GM23338 (cell line): ENCODE results near the gene LRSAM1. TPM values are rescaled to one million over a fixed set of nuclear protein-coding genes. Genes with fewer than 3 reads are reported as not detected.

Source experiments
- ATAC-seq: fragments of 200-7000 bp; cut with Tn5 transposase; 3 replicates; pipeline ENCODE4 v1.9.1; 2020
- DNase-seq: peaks from one replicate; pipeline ENCODE4 v3.0.0-alpha.2; 2015; ENCODE audit warnings: low spot score
- H2AFZ ChIP-seq: fragments of 200-600 bp; sonication (generic); 2 replicates; pipeline ENCODE4 v1.8.0; 2016; ENCODE audit warnings: antibody characterized with exemption, mild to moderate bottlenecking, moderate library complexity
- H3F3A ChIP-seq: fragments of 200-600 bp; sonication (generic); replicated peaks from 2 replicates; pipeline ENCODE4 v1.8.0; 2017; ENCODE audit warnings: antibody characterized with exemption, mixed run types, low read depth
- H3K27ac ChIP-seq: fragments of 200-600 bp; sonication (generic); 2 replicates; pipeline ENCODE4 v1.6.1; 2016; ENCODE audit warnings: low read depth
- H3K27me3 ChIP-seq: fragments of 200-600 bp; sonication (generic); 2 replicates; pipeline ENCODE4 v1.8.0; 2016; ENCODE audit warnings: mild to moderate bottlenecking, mixed run types, moderate library complexity; ENCODE audit not compliant: insufficient read depth
- H3K36me3 ChIP-seq: fragments of 200-600 bp; sonication (generic); 2 replicates; pipeline ENCODE4 v1.8.0; 2016; ENCODE audit warnings: mild to moderate bottlenecking; ENCODE audit not compliant: insufficient read depth
- H3K4me1 ChIP-seq: fragments of 200-600 bp; sonication (generic); 2 replicates; pipeline ENCODE4 v1.8.0; 2016; ENCODE audit warnings: mild to moderate bottlenecking, moderate library complexity; ENCODE audit not compliant: insufficient read depth
- H3K4me2 ChIP-seq: fragments of 200-600 bp; sonication (generic); 2 replicates; pipeline ENCODE4 v1.7.1; 2017; ENCODE audit warnings: mixed run types
- H3K4me3 ChIP-seq: fragments of 200-600 bp; sonication (generic); 2 replicates; pipeline ENCODE4 v1.6.1; 2016; ENCODE audit warnings: mixed run types
- H3K79me2 ChIP-seq: fragments of 200-600 bp; sonication (generic); replicated peaks from 2 replicates; pipeline ENCODE4 v1.8.0; 2017; ENCODE audit warnings: mild to moderate bottlenecking; ENCODE audit not compliant: insufficient read depth
- H3K9me2 ChIP-seq: fragments of 200-600 bp; sonication (generic); 2 replicates; pipeline ENCODE4 v1.8.0; 2017; ENCODE audit not compliant: insufficient read depth
- H4K20me1 ChIP-seq: fragments of 200-600 bp; sonication (generic); replicated peaks from 2 replicates; pipeline ENCODE4 v1.8.0; 2017; ENCODE audit warnings: mild to moderate bottlenecking; ENCODE audit not compliant: insufficient read depth
- H3K27ac Mint-ChIP-seq: 2 replicates; pipeline ENCODE4 v1.8.0; 2020; ENCODE audit warnings: inconsistent platforms, mild to moderate bottlenecking, moderate library complexity, mixed read lengths
- H3K27me3 Mint-ChIP-seq: 3 replicates; pipeline ENCODE4 v1.8.0; 2022; ENCODE audit warnings: low read depth, mild to moderate bottlenecking, moderate library complexity, mixed read lengths, inconsistent platforms; ENCODE audit not compliant: insufficient read depth, poor library complexity
- H3K36me3 Mint-ChIP-seq: 3 replicates; pipeline ENCODE4 v1.8.0; 2021; ENCODE audit warnings: low read depth, mild to moderate bottlenecking, inconsistent platforms, moderate library complexity, mixed read lengths
- H3K4me1 Mint-ChIP-seq: 3 replicates; pipeline ENCODE4 v1.8.0; 2020; ENCODE audit warnings: mild to moderate bottlenecking, inconsistent platforms, mixed read lengths
- H3K4me3 Mint-ChIP-seq: 3 replicates; pipeline ENCODE4 v1.8.0; 2021; ENCODE audit warnings: moderate library complexity, mild to moderate bottlenecking, inconsistent platforms, mixed read lengths
- H3K9me3 Mint-ChIP-seq: 3 replicates; pipeline ENCODE4 v1.8.0; 2020; ENCODE audit warnings: moderate library complexity, mild to moderate bottlenecking, inconsistent platforms, mixed read lengths
- JUNB ChIP-seq: IDR thresholded peaks from one replicate; pipeline ENCODE4 v1.6.1; 2016; ENCODE audit warnings: antibody characterized with exemption; ENCODE audit not compliant: unreplicated experiment
- NANOG ChIP-seq: IDR thresholded peaks from 2 replicates; pipeline ENCODE4 v1.6.1; 2016; ENCODE audit warnings: antibody characterized with exemption, borderline replicate concordance
- STAT1 ChIP-seq: IDR thresholded peaks from one replicate; pipeline ENCODE4 v1.6.1; 2016; ENCODE audit warnings: antibody characterized with exemption; ENCODE audit not compliant: unreplicated experiment
- ZNF331 ChIP-seq: fragments of 250-450 bp; sonication (Bioruptor Pico); IDR thresholded peaks from 2 replicates; pipeline ENCODE4 v1.5.0; 2020; ENCODE audit warnings: low read depth, mild to moderate bottlenecking, moderate library complexity
- polyA plus RNA-seq: library from polyadenylated mRNA; unstranded; fragments of >200 nt; fragmentation: Nextera tagmentation; extraction: Ambion mirVana; gene quantifications from 2 replicates; pipeline ENCODE4 v1.2.1, GENCODE V29; 2016
- total RNA-seq: library from RNA; depleted of rRNA; stranded (reverse); fragments of >200 nt; shearing (Covaris generic); gene quantifications from 2 replicates; pipeline ENCODE4 v1.2.3, GENCODE V29; 2014
- TF ChIP-seq, protein P1 (sequence below), 2 experiments: fragments of 200-600 bp in 1 of 2; sonication (generic) in 1 of 2; conservative IDR thresholded peaks; 2 replicates each; pipeline versions ENCODE4 v1.5.1 to v1.6.1; 2016 to 2017; ENCODE audit warnings: antibody characterized with exemption in 2 of 2, low read depth in 2 of 2, mild to moderate bottlenecking in 2 of 2, moderate library complexity in 1 of 2
- TF ChIP-seq, protein P2 (sequence below): IDR thresholded peaks from 2 replicates; pipeline ENCODE4 v1.6.1; 2016; ENCODE audit warnings: antibody characterized with exemption
- TF ChIP-seq, protein P3 (sequence below): IDR thresholded peaks from one replicate; pipeline ENCODE4 v1.6.1; 2018; ENCODE audit warnings: antibody characterized with exemption; ENCODE audit not compliant: unreplicated experiment

Gene LRSAM1
- total and polyA plus RNA-seq, 2 experiments from 2014 or later: 12.8 to 21.9 TPM

DNA sequence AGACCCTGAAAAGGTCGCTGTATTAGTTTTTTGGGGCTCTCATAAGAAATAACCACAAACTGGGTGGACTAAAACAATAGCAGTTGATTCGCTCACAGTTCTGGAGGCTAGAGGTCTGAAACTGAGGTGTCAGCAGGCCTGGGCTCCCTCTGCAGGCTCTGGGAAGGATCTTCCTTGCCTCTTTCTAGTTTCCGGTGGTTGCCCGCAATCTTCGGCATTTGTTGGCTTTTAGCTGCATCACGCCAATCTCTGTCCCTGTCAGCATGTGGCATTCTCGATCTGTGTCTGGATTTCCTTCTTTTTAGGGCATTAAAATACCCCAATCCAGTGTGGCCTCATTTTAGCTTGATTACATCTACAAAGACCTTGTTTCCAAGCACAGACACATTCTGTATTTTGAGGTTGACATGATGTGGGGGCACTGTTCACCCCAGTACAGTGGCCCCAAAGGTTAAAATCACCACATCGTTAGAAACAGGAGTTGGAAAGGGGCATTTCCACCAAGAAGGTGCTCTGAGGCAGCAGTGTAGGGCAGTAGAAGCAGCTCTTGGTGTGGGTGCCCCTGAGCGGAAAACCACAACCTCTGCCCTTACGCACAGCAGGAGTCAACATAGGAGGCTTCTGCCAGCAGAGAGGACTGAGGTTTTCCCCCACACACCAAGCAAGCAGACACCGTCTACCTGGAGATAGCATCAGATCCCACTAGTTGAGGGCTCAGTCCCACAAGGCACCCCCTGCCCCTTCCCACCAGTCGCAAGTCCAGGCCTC is 13.6 kb upstream of the LRSAM1 start:
- Mint-ChIP-seq H3K27me3 (peaks cover 3% of the 10 kb centered on the region), H3K27ac (no peak overlapping the region), H3K4me3 (no peak overlapping the region), H3K36me3 (peaks cover 89% of the 10 kb centered on the region), H3K4me1 (no peaks in the 10 kb centered on the region), H3K9me3 (no peaks in the 10 kb centered on the region)
- H3K27ac ChIP-seq: no peak overlapping the region
- H3K36me3 ChIP-seq: peaks cover 48% of the 10 kb centered on the region
- H3K9me2 ChIP-seq: no peaks in the 10 kb centered on the region
- no peak for TF ChIP-seq ZNF331 (CRISPR knock-in tag)
- TF ChIP-seq, protein P1, sequence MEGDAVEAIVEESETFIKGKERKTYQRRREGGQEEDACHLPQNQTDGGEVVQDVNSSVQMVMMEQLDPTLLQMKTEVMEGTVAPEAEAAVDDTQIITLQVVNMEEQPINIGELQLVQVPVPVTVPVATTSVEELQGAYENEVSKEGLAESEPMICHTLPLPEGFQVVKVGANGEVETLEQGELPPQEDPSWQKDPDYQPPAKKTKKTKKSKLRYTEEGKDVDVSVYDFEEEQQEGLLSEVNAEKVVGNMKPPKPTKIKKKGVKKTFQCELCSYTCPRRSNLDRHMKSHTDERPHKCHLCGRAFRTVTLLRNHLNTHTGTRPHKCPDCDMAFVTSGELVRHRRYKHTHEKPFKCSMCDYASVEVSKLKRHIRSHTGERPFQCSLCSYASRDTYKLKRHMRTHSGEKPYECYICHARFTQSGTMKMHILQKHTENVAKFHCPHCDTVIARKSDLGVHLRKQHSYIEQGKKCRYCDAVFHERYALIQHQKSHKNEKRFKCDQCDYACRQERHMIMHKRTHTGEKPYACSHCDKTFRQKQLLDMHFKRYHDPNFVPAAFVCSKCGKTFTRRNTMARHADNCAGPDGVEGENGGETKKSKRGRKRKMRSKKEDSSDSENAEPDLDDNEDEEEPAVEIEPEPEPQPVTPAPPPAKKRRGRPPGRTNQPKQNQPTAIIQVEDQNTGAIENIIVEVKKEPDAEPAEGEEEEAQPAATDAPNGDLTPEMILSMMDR (conservative IDR thresholded peaks at IDR 0.05; ENCODE audit: low read depth in 2 of 2): peak in 1 of 2 experiments; percentile 46; a peak in 3 of 4 replicates
- no peaks in the 10 kb centered on the region for H3K79me2 ChIP-seq
- H2AFZ ChIP-seq: no peak overlapping the region
- H4K20me1 ChIP-seq: peaks cover 4% of the 10 kb centered on the region
- H3K4me1 ChIP-seq: no peaks in the 10 kb centered on the region
- H3K27me3 ChIP-seq: no peaks in the 10 kb centered on the region
- 0 out of 2 replicates have a peak, but pooled peaks cover 5% of the 10 kb centered on the region for H3F3A ChIP-seq
- no peak overlapping the region for H3K4me3 ChIP-seq
- no peak overlapping the region for H3K4me2 ChIP-seq
- ATAC-seq: peak; percentile 56; the same call in 2 of the 3 replicates
- DNase-seq: peak; percentile 40

DNA sequence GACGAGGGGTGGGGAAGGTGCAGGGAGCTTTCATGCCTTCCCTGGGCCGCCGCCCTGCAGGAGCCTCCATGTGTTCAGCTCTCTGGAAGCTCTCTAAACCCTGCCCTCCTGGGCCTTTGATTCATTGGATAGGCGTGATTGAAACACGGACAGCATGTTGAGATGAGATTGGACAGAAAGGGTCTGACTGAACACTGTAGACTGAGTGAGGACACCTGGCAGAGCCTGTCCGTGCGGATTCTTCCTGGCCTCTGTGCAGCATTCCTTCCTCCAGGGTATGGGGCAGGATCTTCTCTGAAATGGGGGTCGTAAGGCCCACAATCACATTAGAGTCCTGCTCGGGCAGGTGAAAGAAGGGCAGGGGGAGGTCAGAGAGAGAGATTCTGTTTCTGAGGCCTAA is 12.9 kb upstream of the LRSAM1 start:
- no peaks in the 10 kb centered on the region for H3K4me1 Mint-ChIP-seq
- H3K4me1 ChIP-seq: no peaks in the 10 kb centered on the region
- H3K4me3 Mint-ChIP-seq: no peak overlapping the region
- H3K27ac ChIP-seq: no peak overlapping the region
- ATAC-seq (no peak), DNase-seq (no peak)
- TF ChIP-seq, protein P2, sequence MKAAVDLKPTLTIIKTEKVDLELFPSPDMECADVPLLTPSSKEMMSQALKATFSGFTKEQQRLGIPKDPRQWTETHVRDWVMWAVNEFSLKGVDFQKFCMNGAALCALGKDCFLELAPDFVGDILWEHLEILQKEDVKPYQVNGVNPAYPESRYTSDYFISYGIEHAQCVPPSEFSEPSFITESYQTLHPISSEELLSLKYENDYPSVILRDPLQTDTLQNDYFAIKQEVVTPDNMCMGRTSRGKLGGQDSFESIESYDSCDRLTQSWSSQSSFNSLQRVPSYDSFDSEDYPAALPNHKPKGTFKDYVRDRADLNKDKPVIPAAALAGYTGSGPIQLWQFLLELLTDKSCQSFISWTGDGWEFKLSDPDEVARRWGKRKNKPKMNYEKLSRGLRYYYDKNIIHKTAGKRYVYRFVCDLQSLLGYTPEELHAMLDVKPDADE: no peak
- TF ChIP-seq STAT1 (no peak), JUNB (no peak), NANOG (no peak)
- TF ChIP-seq, protein P3, sequence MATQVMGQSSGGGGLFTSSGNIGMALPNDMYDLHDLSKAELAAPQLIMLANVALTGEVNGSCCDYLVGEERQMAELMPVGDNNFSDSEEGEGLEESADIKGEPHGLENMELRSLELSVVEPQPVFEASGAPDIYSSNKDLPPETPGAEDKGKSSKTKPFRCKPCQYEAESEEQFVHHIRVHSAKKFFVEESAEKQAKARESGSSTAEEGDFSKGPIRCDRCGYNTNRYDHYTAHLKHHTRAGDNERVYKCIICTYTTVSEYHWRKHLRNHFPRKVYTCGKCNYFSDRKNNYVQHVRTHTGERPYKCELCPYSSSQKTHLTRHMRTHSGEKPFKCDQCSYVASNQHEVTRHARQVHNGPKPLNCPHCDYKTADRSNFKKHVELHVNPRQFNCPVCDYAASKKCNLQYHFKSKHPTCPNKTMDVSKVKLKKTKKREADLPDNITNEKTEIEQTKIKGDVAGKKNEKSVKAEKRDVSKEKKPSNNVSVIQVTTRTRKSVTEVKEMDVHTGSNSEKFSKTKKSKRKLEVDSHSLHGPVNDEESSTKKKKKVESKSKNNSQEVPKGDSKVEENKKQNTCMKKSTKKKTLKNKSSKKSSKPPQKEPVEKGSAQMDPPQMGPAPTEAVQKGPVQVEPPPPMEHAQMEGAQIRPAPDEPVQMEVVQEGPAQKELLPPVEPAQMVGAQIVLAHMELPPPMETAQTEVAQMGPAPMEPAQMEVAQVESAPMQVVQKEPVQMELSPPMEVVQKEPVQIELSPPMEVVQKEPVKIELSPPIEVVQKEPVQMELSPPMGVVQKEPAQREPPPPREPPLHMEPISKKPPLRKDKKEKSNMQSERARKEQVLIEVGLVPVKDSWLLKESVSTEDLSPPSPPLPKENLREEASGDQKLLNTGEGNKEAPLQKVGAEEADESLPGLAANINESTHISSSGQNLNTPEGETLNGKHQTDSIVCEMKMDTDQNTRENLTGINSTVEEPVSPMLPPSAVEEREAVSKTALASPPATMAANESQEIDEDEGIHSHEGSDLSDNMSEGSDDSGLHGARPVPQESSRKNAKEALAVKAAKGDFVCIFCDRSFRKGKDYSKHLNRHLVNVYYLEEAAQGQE: no peak
- TF ChIP-seq, protein P1 (conservative IDR thresholded peaks at IDR 0.05; ENCODE audit: low read depth in 2 of 2): no peak
- peaks cover 3% of the 10 kb centered on the region for H3K27me3 Mint-ChIP-seq
- no peak overlapping the region for H3K4me2 ChIP-seq
- H3K4me3 ChIP-seq: no peak overlapping the region
- H3K27me3 ChIP-seq: no peaks in the 10 kb centered on the region
- H3K36me3 Mint-ChIP-seq: peaks cover 88% of the 10 kb centered on the region
- 0 out of 2 replicates have a peak, but pooled peaks cover 5% of the 10 kb centered on the region for H3F3A ChIP-seq
- no peaks in the 10 kb centered on the region for H3K9me2 ChIP-seq
- no peaks in the 10 kb centered on the region for H3K9me3 Mint-ChIP-seq
- H3K36me3 ChIP-seq: peaks cover 45% of the 10 kb centered on the region
- no peaks in the 10 kb centered on the region for H3K79me2 ChIP-seq
- H3K27ac Mint-ChIP-seq: no peak overlapping the region
- peaks cover 4% of the 10 kb centered on the region for H4K20me1 ChIP-seq
- H2AFZ ChIP-seq: no peak overlapping the region
